NCI-H226 (cell line): ENCODE data around the gene MYBL2.
"Not testable (repeated sequence)": the region's sequence is repeated elsewhere in the genome, so short reads cannot be mapped to it uniquely, and the experiment has no call there.

ENCODE experiments used
- DNase-seq: peaks from one replicate; pipeline ENCODE4 v3.0.0-alpha.2; 2015

MYBL2 gene

DNA sequence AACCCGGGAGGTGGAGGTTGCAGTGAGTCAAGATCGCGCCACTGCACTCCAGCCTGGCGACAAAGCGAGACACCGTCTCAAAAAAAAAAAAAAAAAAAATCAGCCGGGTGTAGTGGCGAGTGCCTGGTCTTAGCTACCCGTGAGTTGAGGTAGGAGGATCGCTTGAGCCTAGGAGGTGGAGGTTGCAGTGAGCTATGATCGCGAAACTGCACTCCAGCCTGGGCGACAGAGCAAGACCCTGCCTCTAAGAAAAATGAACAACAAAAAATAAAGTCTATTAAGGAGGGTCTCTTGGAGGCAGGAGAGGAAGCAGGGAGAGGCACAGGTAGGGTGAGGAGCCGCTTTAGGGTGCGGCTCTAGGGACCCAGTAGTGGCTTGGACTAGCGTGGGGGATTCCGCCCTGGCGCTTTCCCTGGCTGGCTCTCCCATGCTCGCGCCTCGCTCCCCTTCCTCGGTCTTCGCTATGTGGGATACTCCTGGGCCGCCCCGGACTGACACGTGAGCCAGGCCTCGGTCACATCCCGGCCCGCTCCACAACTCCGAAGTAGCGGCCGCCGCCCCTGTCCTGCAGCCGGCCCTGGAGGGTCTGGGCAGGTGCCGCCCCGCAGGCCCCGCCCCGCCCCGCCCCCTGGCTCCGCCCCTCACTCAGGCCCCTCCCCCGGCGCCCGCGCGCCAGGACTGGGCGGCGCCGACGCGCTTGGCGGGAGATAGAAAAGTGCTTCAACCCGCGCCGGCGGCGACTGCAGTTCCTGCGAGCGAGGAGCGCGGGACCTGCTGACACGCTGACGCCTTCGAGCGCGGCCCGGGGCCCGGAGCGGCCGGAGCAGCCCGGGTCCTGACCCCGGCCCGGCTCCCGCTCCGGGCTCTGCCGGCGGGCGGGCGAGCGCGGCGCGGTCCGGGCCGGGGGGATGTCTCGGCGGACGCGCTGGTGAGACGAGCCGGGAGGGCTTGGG is at the start of gene MYBL2:
TSS of gene MYBL2 (plus strand) at position 739 of the 953 bp plus-strand sequence. CDS start at position 909, 170 bp downstream.
- DNase-seq = peak; percentile 53

DNA sequence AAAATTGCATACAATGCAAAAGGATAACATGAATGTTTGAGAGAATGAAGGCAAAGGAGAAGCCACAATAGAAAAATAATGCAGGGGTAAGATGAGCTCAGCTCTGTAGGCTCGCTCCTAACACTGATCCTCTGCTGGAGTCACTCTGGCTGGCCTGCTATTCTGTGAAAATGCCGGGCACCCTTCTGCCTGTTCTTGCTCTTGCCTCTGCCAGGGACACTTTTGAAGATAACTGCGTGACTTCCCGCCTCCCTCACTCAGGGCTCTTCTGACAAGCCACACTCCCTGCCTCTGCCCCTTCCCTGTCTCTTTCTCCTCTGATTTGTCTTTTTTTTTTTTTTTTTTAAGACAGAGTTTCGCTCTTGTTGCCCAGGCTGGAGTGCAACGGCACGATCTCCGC is 35.3 kb upstream of the MYBL2 start:
- DNase-seq = no peak

DNA sequence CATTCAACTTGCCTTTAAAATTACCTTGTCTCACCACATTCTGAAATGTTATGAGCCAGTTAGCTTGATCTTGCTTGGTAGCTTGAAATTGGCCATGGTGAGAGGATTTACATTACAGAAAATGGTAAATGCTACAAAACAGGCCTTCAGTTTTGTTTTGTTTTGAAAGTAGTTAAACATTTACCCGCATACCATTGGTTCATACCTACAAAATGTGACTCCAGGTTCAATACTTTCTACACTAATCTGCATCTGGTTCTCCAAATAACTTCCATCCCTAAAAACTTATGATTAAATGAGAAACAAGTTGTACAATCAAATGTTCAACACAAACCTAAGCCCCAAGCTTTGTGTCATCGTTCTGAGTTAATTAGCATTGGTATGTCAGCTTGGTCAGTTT is 30.5 kb upstream of the MYBL2 start:
- DNase-seq = no peak

DNA sequence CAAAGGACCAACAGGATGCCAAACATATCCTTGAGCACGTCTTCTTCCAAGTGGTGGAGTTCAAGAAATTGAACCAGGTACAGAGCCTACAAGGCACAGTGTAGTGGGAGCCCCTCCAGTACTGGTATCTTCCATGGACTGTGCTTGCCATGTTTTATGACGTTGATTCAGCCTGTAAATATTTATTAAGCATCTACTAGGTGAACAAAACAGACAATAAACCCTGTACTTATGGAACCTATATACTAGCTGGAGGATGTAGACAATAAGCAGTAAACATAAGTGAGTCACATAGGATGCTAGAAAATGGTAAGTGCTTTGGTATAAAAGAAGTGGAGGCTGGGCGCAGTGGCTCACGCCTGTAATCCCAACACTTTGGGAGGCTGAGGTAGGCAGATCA is 24.4 kb upstream of the MYBL2 start:
- DNase-seq = no peak

DNA sequence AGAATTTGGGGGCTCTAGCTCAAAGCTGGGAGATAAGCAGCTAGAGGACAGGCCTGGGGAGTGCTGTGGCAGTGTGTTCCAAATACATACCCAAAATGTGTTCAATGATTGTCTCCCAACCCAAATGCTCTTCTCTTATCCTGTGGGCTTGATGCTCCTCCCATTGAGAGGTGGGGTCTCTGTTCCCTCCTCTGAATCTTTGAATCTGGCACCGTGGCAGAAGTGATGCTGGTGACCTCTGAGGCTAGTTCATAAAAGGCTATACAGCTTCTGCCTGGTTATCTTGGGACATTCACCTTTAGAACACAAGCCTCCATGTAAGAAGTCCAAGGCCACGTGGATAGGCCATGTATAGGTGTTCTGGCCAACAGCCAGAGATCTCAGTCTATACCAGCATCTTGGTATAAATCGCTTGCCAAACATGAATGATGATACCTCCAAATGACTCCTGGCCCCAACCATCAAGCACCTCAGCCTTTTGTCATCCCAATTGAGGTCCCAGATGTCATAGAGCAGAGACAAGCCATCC is 15.9 kb upstream of the MYBL2 start:
- DNase-seq = no peak

DNA sequence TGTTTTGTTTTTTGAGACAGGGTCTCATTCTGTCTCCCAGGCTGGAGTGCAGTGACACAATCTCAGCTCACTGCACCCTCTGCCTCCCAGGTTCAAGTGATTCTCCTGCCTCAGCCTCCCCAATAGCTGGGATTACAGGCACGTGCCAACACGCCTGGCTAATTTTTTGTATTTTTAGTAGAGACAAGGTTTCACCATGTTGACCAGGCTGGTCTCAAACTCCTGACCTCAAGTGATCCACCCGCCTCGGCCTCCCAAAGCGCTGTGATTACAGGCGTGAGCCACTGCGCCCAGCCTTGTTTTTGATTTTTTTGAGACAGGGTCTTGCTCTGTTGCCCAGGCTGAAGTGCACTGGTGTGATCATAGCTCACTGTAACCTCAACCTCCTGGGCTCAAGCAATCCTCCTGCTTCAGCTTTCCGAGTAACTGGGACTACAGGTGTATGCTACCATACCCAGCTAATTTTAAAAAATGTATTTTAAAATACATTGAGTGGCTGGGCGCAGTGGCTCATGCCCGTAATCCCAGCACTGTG is 15.2 kb upstream of the MYBL2 start:
- not testable (repeated sequence) for DNase-seq

DNA sequence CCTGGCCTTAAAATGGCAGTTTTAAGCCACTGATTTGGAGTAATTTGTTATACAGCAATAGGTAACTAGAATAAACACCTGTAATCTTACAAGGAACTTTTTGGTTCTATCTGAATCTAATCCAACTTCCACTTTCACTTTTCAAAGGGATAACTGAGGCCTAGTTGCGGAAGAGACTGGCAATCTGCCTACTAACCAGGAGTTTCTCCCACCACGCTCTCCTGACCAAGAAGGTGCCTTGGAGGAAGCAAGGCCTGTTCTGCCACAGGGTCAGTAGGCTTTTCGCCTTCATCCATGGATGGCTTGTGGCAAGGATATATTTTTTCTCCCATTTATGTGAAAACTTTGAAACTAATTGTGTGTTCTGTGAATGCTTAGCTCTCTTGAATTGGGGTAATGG is 12.9 kb upstream of the MYBL2 start:
- no peak for DNase-seq

DNA sequence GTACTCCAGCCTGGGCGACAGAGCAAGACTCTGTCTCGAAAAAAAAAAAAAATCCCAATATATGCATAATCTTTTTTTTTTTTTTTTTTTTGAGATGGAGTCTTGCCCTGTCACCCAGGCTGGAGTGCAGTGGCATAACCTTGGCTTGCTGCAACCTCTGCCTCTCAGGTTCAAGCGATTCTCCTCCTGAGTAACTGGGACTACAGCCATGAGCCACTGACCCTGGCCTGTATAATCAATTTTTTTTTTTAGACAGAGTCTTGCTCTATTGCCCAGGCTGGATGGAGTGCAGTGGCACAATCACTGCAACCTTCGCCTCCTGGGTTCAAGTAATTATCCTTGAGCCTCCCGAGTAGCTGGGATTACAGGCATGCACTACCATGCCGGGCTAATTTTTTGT is 11.7 kb upstream of the MYBL2 start:
- DNase-seq = not testable (repeated sequence)

DNA sequence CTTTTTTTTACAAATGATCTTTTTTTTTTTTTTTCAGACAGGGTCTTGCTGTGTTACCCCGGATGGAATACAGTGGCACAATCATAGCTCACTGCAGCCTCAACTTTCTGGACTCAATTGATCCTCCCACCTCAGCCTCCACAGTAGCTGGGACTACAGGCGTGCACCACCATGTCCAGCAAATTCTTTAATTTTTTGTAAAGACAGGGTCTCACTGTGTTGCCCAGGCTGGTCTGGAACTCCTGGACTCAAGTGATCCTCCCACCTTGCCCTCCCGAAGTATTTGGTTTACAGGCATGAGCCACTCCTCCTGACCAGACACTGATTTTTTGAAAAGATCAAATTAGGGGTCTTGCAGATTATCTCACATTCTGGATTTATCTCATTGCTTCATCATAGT is 11.0 kb upstream of the MYBL2 start:
- DNase-seq = no peak

DNA sequence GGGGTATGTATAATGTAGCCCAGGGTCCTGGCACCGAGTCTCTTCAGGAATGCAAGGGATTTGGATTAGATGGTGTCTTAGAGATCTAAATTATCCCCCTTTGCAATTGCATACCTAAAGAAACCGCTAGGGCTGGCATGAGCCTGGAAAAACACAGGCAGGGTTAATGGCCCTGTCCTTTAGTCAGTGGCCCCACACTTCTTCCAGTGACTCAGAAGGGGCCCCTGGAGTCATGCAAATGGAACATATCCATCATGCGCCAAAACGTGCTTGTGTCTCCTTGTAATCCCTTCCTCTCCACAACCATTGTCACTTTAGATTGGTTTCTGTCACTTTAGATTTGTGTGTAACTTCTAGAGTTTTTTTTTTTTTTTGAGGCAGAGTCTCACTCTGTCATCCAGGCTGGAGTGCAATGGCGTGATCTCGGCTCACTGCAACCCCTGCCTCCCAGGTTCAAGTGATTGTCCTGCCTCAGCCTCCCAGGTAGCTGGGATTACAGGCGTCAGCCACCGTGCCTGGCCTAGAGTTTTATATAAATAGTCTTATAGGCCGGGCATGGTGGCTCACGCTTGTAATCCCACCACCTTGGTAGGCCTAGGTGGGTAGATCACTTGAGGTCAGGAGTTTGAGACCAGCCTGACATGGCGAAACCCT is 8.7 kb upstream of the MYBL2 start:
- DNase-seq = no peak

DNA sequence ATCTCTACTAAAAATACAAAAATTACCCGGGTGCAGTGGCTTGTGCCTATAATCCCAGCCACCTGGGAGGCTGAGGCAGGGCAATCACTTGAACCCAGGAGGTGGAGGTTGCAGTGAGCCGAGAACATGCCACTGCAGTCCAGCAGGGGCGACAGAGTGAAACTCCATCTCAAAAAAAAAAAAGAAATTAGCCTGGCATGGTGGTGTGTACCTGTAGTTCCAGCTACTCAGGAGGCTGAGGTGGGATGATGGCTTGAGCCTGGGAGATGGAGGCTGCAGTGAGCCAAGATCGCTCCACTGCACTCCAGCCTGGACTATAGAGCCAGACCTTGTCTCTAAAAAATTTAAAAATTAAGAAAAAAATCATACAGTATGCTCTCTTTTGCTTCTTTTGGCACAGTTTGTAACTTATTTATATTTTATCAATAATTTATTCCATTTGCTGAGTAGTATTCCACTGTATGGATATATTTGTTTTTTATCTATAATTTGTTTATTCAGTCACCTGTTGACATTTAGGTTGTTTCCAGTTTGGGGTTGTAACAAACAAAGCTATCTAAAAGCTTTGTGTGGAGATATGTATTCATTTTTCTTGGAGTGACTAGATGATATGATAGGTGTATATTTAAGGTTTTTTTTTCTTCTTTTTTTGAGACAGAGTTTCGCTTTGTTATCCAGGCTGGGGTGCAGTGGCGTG is 8.0 kb upstream of the MYBL2 start:
- DNase-seq = no peak

DNA sequence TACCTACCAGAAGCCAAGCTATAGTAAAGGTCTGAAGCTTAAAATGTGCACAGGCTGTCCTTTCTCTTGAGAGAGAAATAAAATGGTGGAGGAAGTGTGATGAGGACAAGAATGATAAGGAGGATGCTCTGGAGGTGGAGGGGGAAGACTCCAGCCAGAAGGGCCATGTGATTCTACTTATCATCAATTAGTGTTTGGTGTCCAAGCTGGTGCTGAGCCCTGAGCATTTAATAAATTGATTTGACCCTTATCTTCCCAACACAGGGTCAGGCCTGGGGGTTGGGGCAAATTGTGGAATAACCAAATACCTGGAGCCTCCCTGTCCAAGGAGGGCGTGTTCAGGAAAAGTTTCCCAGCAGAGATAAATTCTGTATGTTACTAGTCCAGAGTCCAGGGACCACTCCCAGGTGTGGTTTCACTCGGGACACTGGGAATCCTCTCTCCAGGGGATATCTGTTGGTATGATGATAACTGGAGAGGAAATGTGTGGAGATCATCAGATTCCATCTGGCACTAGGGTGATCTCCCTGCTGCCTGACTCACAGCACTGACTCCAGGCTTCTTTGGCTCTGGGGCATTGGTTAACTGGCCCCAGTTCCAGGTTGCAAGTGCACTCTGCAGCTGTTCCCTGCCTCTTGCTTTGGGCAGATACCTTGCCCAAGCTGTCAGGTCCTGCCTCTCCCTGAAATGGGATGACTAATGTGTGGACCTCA is 3.8 kb upstream of the MYBL2 start:
- DNase-seq = peak; percentile 95

DNA sequence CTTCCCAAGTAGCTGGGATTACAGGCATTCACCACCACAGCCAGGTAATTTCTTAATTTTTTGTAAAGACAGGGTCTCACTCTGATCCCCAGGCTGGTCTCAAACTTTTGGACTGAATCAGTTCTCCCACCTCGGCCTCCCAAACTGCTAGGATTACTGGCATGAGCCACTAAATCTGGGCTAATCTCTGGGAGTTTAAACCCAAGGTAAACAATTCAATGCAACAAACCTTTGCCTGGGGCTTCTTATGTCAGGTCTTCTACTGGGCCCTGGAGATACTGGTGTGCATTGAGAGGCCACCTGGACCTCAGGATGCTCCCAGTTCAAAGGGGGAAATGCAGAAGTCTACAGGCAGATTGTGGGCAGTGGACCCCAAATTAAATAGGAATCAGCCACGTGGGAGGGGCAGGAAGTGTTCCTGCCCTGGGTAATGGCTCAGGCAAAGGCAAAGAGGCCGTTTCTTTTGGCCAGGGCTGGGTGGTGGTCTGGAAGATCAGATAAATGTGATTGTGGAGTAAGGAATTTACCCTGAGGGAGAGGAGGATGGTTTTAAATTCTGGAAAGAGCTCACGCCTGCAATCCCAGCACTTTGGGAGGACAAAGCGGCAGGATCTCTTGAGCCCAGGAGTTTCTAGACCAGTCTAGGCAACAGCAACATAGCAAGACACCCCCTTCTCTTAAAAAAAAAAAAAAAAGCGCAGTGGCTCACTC is 1.3 kb upstream of the MYBL2 start:
- DNase-seq = peak; percentile 15

DNA sequence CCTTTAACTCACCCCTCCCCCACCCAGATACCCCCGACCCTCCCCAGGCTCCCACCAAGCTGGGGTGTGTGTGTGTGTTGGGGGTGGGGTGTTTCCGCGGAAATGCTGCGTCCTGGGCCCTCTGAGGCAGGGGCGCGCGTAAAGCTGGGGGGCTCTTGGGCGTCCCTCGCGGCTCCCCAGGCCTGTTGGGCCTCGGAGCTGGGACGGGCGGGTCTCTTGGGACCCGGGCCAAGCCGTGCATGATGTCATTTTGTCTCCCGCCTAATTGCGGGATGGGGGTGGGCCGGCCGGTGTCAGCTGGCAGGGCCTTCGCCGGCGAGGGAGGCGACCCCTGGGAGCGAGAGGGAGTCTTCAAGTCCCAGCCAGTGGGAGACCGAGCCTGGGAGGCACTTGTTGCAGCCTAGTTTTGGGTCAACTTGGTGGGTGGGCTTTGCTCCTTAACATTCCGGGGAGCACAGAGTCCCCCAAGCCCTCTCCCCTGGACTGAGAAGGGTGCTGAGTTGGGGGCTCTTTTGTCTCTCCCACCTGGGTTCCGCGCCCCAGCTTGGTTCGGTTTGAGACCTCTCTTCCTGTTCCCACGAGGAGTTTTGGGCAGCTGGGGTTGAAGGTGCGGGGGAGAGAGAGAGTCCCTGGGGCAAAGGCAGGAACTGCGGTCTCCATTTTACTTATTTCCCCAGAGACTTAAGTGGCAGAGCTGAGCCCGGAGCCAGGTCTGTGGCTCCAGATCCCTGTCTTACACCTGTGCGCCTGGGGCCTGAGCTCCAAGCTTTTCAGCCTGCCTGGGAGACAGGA is 623 bp downstream of the MYBL2 start:
- DNase-seq = no peak

DNA sequence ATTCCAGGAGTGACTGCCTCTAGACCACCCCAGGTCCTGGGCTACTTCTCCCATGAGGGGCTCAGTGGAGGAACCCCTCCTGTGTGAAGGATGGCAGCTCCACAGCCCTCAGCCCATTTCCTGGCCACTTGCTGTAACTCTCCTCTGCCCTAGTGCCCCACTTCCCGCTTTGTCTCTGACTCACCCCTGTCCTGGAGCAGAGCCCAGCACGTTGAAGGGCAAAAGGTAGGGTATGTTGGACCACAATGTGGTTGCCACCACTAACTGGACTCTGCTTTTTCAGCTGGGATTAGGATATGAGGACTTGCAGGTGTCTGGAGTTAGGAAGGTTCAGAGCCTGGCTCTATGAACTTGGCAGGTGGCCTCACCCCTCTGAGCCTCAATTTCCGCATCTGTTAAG is 2.4 kb downstream of the MYBL2 start:
- peak; percentile 68 for DNase-seq

DNA sequence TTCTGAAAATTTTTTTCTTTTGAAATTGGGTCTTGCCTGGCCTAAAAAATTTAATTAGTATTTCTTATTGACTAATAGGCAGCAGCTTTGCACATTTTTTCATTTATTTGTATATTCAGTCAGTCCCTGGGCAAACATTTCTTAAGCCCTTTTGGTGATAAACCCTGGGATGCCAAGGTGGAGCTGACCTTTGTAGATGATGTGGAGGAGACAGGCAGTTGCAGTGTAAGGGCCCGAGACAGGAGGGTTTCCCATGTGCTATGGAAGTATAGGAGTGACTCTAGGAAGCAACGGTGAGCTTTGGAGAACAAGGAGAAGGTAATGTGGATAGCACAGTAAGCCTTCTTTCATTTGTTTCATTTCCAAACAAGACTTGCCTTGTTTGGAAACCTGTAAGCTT is 3.5 kb downstream of the MYBL2 start:
- no peak for DNase-seq

DNA sequence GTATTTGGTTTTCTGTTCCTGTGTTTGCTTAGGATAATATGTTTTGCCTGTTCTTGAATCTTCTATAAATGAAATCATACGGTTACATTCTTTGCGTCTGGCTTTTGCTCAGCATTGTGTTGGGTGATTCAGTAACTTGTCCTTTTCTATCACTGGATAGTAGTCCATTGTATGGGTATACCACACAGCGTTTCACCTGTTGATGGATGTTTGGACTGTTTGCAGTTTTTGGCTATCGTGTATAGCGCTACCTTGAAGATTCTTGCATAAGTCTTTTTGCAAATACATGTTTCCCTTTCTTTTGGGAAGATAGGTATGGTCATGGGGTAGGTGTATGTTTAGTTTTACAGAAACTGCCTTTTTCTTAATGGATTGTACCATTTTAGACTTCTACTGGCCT is 9.5 kb downstream of the MYBL2 start:
- DNase-seq = no peak

DNA sequence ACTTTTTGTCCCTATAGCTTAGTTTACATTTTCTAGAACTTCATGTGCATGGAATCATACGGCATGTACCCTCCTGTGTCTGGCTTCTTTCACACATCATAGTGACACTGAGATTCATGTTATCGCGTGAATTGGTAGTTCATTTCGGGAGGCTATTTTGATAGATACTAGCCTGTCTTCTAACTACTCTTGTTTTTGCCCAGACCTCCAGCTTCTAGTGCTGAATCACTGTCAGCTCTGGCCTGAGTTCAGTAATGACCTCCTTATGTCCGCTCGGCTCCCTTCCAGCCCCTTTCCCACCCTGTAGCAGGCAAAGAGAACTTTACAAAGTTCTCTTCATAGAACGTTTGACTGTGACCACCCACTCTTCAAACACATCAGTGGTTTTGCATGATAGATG is 14.1 kb downstream of the MYBL2 start:
- DNase-seq = no peak

DNA sequence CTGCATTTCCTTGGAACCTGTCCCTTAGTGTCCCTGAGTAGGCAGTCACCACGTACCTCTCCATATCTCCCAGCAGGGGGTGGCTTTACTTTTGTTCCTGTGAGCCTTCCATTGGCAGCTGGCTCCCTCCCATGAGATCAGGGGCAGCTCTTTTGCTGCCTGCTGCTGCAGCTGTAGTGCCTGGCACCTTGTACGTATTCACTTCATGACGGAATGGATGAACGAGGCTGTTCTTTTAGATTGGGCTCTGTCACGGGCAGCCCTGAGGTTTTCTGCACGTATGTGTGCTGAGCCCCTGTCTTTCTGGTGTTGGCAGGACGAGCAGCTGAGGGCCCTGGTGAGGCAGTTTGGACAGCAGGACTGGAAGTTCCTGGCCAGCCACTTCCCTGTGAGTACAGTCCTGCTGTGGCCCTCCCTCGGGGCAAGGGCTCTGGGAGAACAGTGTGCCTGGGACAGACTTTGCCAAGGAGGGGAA is 14.6 kb downstream of the MYBL2 start:
- DNase-seq = no peak

DNA sequence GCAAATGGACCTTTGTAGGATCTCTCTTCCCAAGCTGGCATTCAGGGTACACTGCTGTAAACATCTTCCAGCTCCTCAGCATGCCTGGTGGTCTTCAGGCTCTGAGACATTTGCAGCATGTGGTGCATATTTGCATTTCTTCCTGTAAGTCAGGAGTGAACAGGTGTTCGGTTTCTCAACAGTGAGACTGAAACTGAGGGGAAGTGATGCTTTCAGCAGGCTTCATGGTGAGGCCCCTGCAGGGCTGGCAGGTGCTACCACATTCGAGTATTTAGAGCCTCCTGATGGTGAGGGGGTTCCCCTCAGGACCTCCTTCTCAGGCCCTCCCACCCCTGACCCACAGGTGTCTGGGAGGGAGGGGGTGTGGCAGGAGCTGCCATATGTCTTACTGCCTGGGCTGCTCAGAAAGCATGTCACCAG is 15.1 kb downstream of the MYBL2 start:
- no peak for DNase-seq

DNA sequence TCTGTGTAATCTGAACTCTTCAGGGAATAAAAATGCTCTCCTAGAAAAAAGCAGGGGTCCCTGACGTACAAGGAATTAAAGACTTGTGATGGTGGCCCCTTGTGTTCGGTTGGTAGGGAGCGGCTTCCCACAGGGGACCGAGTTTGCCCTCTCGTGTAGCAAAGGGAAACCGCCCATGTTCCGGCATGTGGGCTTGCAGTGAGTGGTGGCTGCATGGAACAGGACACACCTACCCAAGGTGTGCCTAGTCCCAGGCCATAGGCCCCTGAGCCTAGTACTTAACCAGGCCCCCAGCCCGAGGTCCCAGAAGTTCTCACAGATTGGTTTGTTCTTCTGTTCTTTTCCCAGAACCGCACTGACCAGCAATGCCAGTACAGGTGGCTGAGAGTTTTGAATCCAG is 15.5 kb downstream of the MYBL2 start:
- no peak for DNase-seq
